Ovary (tissue), 9 donors: ENCODE measurements around the gene TSC2. TPM values are rescaled to one million over a fixed set of nuclear protein-coding genes. Genes with fewer than 3 reads are reported as not detected.

Source experiments
- DNase-seq, 5 donors: peaks; one replicate each; pipeline ENCODE4 v3.0.0-alpha.2; 2019 to 2020
- H3K27ac ChIP-seq, 2 donors: fragments of 200-600 bp; one replicate each; pipeline versions ENCODE4 v1.5.1 to v1.8.0; 2019 to 2022
- H3K27me3 ChIP-seq: fragments of 200-600 bp; one replicate; pipeline ENCODE4 v1.8.0; 2022
- H3K36me3 ChIP-seq: fragments of 200-600 bp; sonication (generic); one replicate; pipeline ENCODE4 v1.5.1; 2019
- H3K4me1 ChIP-seq: one replicate; pipeline ENCODE4 v1.8.1; 2013; ENCODE audit warnings: mild to moderate bottlenecking, moderate library complexity; ENCODE audit not compliant: insufficient read depth
- H3K4me3 ChIP-seq: fragments of 200-600 bp; sonication (generic); one replicate; pipeline ENCODE4 v1.5.1; 2017
- H3K9me3 ChIP-seq, 2 donors: fragments of 200-600 bp in 1 of 2; sonication (generic) in 1 of 2; one replicate each; pipeline versions ENCODE4 v1.5.1 to v1.8.1; 2013 to 2019; ENCODE audit warnings: mild to moderate bottlenecking in 1 of 2, moderate library complexity in 1 of 2
- EP300 ChIP-seq: sonication (generic); formaldehyde crosslinking; IDR thresholded peaks from one replicate; pipeline ENCODE4 v1.6.1; 2017; ENCODE audit warnings: antibody characterized with exemption
- POLR2A ChIP-seq: fragments of 450-650 bp; IDR thresholded peaks from one replicate; pipeline ENCODE4 v1.6.1; 2017; ENCODE audit warnings: antibody characterized with exemption, mild to moderate bottlenecking, moderate library complexity
- WGBS, 3 donors: extraction: QIAGEN DNeasy Blood & Tissue Kit in 1 of 3; methylation state at CpG; one replicate each; pipeline versions ENCODE4 v1.1.5 to v1.1.7; 2013 to 2017; 5-methylcytosine and 5-hydroxymethylcytosine counted together
- intact Hi-C, 4 donors: fragments of 100-400 bp; cut with DNase I; formaldehyde crosslinking; loops; one replicate each; pipeline versions ENCODE4 v1.11.0 to v1.15.1; 2022 to 2023
- polyA plus RNA-seq, 2 donors: library from polyadenylated mRNA; stranded (reverse); fragments of 200-250 nt in 1 of 2; fragments of 350-450 nt in 1 of 2; fragmentation: Illumina TruSeq in 1 of 2; extraction: RNeasy Lipid Tissue Mini Kit (QIAGEN cat#74804) in 1 of 2; gene quantifications; one replicate each; pipeline ENCODE4 v1.2.3, GENCODE V29; 2013 to 2014
- total RNA-seq, 7 donors: library from RNA; depleted of rRNA in 2 of 7; stranded (reverse); fragments of >200 nt in 2 of 7; fragmentation: NEBNext Ultra II Directional in 3 of 7; extraction: Animal tissue kit (Norgen Biotek cat#: 25700) in 3 of 7; gene quantifications; one replicate each; pipeline versions ENCODE4 v1.1.0 to v1.2.4, GENCODE V29; 2016 to 2023
- TF ChIP-seq, protein P1 (sequence below), 3 donors: fragments of 450-650 bp in 2 of 3; fragments of 200-600 bp in 1 of 3; IDR thresholded peaks; one replicate each; pipeline versions ENCODE4 v1.5.1 to v1.8.0; 2016 to 2022; ENCODE audit warnings: antibody characterized with exemption in 3 of 3, mild to moderate bottlenecking in 1 of 3
- donor health status: DM: no; HTN: no; CAD: no; lungs with moderate emphysema.
- donor health status: DM: no; HTN: no; CAD: no.
- donor health status: Bipolar disorder and iron deficiency.
- donor health status: DM: yes; HTN: yes; CAD: no.
- donor health status: DM: no; HTN: no; CAD: no.
- donor health status: DM: yes; HTN: yes; CAD: no.

Gene TSC2
- total and polyA plus RNA-seq, 9 donors = 47.0 to 150 (median 96.0) TPM

- Histone ChIP-seq H3K9me3 (no peaks in the 10 kb centered on the region), H3K27ac (no peak overlapping the region), H3K36me3 (no peaks in the 10 kb centered on the region), H3K4me3 (no peak overlapping the region), H3K27me3 (no peaks in the 10 kb centered on the region), H3K4me1 (peaks cover 26% of the 10 kb centered on the region)
- WGBS, 3 donors = 81 to 93% (median 92%) methylated on average over 8 of the region's 8 CpGs
- TF ChIP-seq EP300 (no peak), POLR2A (no peak)
- TF ChIP-seq, protein P1, sequence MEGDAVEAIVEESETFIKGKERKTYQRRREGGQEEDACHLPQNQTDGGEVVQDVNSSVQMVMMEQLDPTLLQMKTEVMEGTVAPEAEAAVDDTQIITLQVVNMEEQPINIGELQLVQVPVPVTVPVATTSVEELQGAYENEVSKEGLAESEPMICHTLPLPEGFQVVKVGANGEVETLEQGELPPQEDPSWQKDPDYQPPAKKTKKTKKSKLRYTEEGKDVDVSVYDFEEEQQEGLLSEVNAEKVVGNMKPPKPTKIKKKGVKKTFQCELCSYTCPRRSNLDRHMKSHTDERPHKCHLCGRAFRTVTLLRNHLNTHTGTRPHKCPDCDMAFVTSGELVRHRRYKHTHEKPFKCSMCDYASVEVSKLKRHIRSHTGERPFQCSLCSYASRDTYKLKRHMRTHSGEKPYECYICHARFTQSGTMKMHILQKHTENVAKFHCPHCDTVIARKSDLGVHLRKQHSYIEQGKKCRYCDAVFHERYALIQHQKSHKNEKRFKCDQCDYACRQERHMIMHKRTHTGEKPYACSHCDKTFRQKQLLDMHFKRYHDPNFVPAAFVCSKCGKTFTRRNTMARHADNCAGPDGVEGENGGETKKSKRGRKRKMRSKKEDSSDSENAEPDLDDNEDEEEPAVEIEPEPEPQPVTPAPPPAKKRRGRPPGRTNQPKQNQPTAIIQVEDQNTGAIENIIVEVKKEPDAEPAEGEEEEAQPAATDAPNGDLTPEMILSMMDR (IDR thresholded peaks at IDR 0.05) = no peak
- intact Hi-C loops = no loop called here
- peak in 1 of 5 donors; percentile 26 for DNase-seq
These were observed 41.5 kb upstream of the TSC2 start for GRCh38 chr16:2006317-2006716.

DNA sequence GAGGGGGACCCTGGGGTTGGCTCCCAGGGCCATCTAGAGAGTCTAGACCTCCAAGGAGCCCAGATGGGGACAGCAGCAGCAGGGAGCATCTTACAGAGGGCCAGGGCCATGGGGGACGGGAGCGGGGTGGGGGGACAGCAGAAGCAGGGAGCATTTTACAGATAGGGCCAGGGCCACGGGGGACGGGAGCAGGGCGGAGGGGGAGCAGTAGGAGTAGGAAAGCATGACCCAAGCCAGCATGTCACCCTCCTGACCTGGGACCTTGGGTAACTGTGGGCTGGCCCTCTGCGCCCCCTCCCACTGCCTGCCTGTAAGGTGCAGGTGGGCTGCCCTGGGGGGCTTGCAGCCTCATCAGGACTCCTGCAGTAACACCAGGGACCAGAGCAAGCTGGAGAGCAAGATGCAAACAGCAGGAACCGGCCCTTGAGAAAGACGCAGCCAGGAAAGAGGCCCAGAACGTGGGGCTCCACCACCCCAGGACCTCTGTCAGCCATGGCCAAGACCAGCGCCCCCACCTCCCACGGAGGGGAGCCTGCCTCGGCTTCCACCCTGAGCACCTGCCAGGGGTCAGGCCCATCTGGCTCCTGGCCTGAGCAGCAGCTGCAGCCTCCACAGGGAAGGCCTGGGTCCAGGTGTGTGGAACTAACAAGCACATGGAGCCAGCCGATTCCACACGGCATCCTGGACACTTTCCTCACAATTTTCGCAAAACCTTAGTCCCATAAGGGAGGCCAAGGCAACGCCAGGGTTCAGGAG, 40.5 kb upstream of the TSC2 start:
- H3K9me3 ChIP-seq = no peaks in the 10 kb centered on the region
- no peak for TF ChIP-seq EP300
- TF ChIP-seq, protein P1 (IDR thresholded peaks at IDR 0.05) = no peak
- TF ChIP-seq POLR2A = no peak
- H3K4me3 ChIP-seq = no peak overlapping the region
- WGBS, 3 donors = 52 to 68% (median 54%) methylated on average over 16 of the region's 16 CpGs
- H3K4me1 ChIP-seq = peaks cover 26% of the 10 kb centered on the region
- H3K27ac ChIP-seq = no peak overlapping the region
- peak in 1 of 5 donors; percentile 34 for DNase-seq
- intact Hi-C loops = no loop called here
- no peaks in the 10 kb centered on the region for H3K36me3 ChIP-seq
- no peaks in the 10 kb centered on the region for H3K27me3 ChIP-seq

- 47 to 53% (median 49%) methylated on average over 15 of the region's 15 CpGs for WGBS, 3 donors
- DNase-seq = peak in 2 of 5 donors; percentile 41 to 49
- Histone ChIP-seq H3K9me3 (no peaks in the 10 kb centered on the region), H3K36me3 (no peaks in the 10 kb centered on the region), H3K4me1 (peaks cover 26% of the 10 kb centered on the region), H3K4me3 (no peak overlapping the region), H3K27ac (no peak overlapping the region), H3K27me3 (no peaks in the 10 kb centered on the region)
- intact Hi-C loops = no loop called here
- TF ChIP-seq, protein P1 (IDR thresholded peaks at IDR 0.05) = no peak
- TF ChIP-seq EP300 (no peak), POLR2A (no peak)
These were observed 39.7 kb upstream of the TSC2 start for GRCh38 chr16:2008009-2008526.

DNA sequence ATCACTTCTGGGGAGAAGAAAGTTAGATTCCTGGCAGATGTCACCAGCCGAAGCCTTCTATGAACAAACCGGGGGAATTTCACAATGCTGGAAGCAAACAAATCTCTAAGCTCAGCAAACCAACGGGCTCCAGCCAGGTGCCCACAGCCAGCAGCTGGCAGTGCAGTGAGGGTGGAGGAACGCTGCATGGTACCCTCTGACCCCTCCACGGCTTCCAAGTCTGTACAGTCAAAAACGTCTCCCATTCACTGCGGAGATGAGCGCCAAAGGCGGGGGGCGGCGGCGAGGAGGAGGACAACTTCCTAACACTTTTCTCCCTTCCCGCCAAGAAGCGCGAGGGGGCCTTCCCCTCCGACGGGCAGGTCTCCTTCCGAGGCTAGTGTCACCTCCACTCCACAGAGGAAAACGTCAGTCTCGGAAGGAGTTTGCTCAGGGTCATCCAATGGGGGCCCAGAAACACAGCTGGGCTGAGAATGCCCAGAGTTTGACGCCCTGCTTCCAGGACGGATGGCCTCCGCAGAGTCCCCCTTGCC, 39.1 kb upstream of the TSC2 start:
- no peak for TF ChIP-seq POLR2A
- TF ChIP-seq, protein P1 (IDR thresholded peaks at IDR 0.05) = no peak
- no peak for TF ChIP-seq EP300
- no peaks in the 10 kb centered on the region for H3K36me3 ChIP-seq
- no peaks in the 10 kb centered on the region for H3K9me3 ChIP-seq
- 4 to 6% (median 5%) methylated on average over 23 of the region's 23 CpGs for WGBS, 3 donors
- H3K4me1 ChIP-seq = peaks cover 26% of the 10 kb centered on the region
- peak in 2 of 5 donors; percentile 46 to 50 for DNase-seq
- H3K4me3 ChIP-seq = peak overlapping the region; percentile 68
- intact Hi-C loops = no loop called here
- no peaks in the 10 kb centered on the region for H3K27me3 ChIP-seq
- H3K27ac ChIP-seq = peak overlapping the region in 1 of 2 donors; percentile 64
